Activated T-helper 17 cell treated with anti-CD3 and anti-CD28 coated beads, Interleukin-2, amount 50 U/mL, for 72 hours (primary cell): ENCODE data around the gene R3HCC1L. TPM values are rescaled to one million over a fixed set of nuclear protein-coding genes. Genes with fewer than 3 reads are reported as not detected.

Source experiments
- ATAC-seq: fragments of 150-1000 bp; cut with Tn5 transposase; replicated peaks from 2 replicates; pipeline ENCODE4 v1.10.0; 2021; ENCODE audit warnings: mild to moderate bottlenecking, moderate library complexity
- H3K27ac Mint-ChIP-seq: one replicate; pipeline ENCODE4 v1.8.0; 2022; ENCODE audit warnings: mixed read lengths
- H3K27me3 Mint-ChIP-seq: one replicate; pipeline ENCODE4 v1.8.0; 2022; ENCODE audit warnings: mixed read lengths
- H3K36me3 Mint-ChIP-seq: one replicate; pipeline ENCODE4 v1.8.0; 2022; ENCODE audit warnings: low read depth, mild to moderate bottlenecking, mixed read lengths
- H3K4me1 Mint-ChIP-seq: one replicate; pipeline ENCODE4 v1.8.0; 2022; ENCODE audit warnings: mixed read lengths
- H3K4me3 Mint-ChIP-seq: one replicate; pipeline ENCODE4 v1.8.0; 2022; ENCODE audit warnings: mild to moderate bottlenecking, mixed read lengths
- H3K9me3 Mint-ChIP-seq: one replicate; pipeline ENCODE4 v1.8.0; 2022; ENCODE audit warnings: mixed read lengths
- total RNA-seq, 2 donors: library from RNA; stranded (reverse); gene quantifications; one replicate each; pipeline ENCODE4 v1.2.3, GENCODE V29; 2022

R3HCC1L gene
- total RNA-seq, 2 donors from 2014 or later, result 21.6 to 23.7 TPM

- Mint-ChIP-seq H3K4me1 (no peaks in the 10 kb centered on the region), H3K36me3 (no peaks in the 10 kb centered on the region), H3K27me3 (peaks cover 28% of the 10 kb centered on the region), H3K9me3 (no peaks in the 10 kb centered on the region), H3K4me3 (peak overlapping the region; percentile 57), H3K27ac (no peak overlapping the region)
- ATAC-seq, result no peak
Measured at GRCh38 chr10:98269435-98269912, 135.0 kb downstream of the R3HCC1L start.

DNA sequence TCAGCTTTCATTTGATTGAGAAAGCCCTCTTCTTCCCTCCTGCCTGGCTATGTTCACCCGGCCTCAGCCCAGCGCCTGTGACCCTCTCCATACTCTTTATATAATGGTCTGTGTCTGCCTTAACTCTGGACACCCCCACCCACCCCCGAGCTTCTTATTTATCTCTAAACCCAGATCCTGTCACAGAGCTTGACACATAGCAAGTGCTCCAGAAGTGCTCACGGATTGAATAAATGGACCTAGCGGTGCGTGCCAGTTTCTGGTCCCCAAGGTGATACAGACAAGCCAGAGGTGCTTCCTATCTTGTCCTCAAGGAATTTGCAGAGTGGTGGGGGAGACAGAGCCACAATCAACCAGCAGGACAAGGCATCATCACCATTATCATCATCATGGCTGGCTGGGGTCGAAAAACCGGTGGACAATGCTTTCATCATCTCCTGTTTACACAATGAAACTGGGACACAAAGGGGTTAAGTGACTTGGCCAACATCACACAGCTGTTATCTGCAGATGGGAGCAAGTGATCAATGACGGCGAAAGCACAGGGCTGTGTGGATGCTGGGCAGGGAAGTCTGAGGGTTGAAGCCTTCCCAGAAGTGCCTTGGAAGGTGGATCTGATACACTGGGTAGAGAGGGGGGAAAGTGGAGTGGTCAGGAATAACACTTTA lies 135.8 kb downstream of the R3HCC1L start:
- H3K36me3 Mint-ChIP-seq, result no peaks in the 10 kb centered on the region
- H3K4me3 Mint-ChIP-seq, result no peak overlapping the region
- H3K27ac Mint-ChIP-seq, result no peak overlapping the region
- no peaks in the 10 kb centered on the region for H3K4me1 Mint-ChIP-seq
- H3K9me3 Mint-ChIP-seq, result no peaks in the 10 kb centered on the region
- ATAC-seq, result no peak
- H3K27me3 Mint-ChIP-seq, result peaks cover 29% of the 10 kb centered on the region

DNA sequence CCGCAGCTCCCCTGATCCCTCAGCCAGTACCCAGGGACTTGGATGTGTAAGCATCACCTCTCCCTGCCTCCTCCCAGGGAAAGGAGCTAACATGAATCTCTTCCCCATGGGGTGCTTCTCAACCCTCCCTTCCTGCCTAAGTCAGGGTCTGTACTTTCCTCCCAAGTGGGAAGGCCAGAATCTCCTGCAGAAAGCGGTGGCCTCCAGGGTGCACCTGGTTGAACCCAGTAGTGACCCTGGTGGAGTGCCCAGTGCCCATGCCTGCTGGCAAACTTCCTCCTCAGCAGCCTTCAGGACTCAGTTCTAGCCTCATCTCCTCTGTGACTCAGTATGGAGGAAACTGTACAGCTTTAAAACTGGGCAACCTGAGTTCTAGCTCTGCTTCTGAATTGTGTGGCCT lies 136.3 kb downstream of the R3HCC1L start:
- Mint-ChIP-seq H3K4me1 (no peaks in the 10 kb centered on the region), H3K27ac (no peak overlapping the region), H3K9me3 (no peaks in the 10 kb centered on the region), H3K36me3 (no peaks in the 10 kb centered on the region), H3K27me3 (peaks cover 28% of the 10 kb centered on the region), H3K4me3 (no peak overlapping the region)
- no peak for ATAC-seq

GRCh38 chr10:98272245-98272644 lies 137.8 kb downstream of the R3HCC1L start:
- Mint-ChIP-seq H3K36me3 (no peaks in the 10 kb centered on the region), H3K9me3 (no peaks in the 10 kb centered on the region), H3K4me1 (no peaks in the 10 kb centered on the region), H3K4me3 (no peak overlapping the region), H3K27me3 (peaks cover 19% of the 10 kb centered on the region), H3K27ac (no peak overlapping the region)
- ATAC-seq, result no peak

DNA sequence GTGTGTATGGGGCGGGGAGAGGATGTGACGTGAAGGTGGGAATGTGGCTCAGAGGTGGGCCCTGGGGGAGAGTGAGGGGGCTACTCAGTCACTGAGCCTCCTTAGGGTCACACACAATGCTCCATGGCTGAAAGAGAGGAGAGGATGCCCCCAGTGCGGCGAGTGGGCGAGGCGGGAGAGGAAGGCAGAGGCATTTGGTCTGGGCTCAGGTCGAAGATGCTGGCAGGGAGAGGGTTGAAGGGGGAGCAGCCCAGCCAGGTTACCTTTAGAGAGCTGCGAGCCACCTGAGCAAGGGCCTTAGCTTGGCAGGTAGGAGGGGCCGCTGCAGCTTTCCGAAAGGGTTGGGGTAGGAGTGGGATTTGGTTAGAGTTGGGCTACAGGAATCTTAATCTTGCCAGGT lies 138.2 kb downstream of the R3HCC1L start:
- H3K4me3 Mint-ChIP-seq, result no peak overlapping the region
- H3K27ac Mint-ChIP-seq, result no peak overlapping the region
- peaks cover 18% of the 10 kb centered on the region for H3K27me3 Mint-ChIP-seq
- no peaks in the 10 kb centered on the region for H3K36me3 Mint-ChIP-seq
- H3K4me1 Mint-ChIP-seq, result no peaks in the 10 kb centered on the region
- ATAC-seq, result no peak
- H3K9me3 Mint-ChIP-seq, result no peaks in the 10 kb centered on the region

- Mint-ChIP-seq H3K27me3 (peaks cover 16% of the 10 kb centered on the region), H3K36me3 (no peaks in the 10 kb centered on the region), H3K27ac (no peak overlapping the region), H3K4me3 (no peak overlapping the region), H3K9me3 (no peaks in the 10 kb centered on the region), H3K4me1 (no peaks in the 10 kb centered on the region)
- no peak for ATAC-seq
Measured at GRCh38 chr10:98273057-98273850, 138.8 kb downstream of the R3HCC1L start.

- H3K4me3 Mint-ChIP-seq, result no peak overlapping the region
- H3K9me3 Mint-ChIP-seq, result no peaks in the 10 kb centered on the region
- peaks cover 12% of the 10 kb centered on the region for H3K27me3 Mint-ChIP-seq
- no peak for ATAC-seq
- no peaks in the 10 kb centered on the region for H3K4me1 Mint-ChIP-seq
- no peaks in the 10 kb centered on the region for H3K36me3 Mint-ChIP-seq
- no peak overlapping the region for H3K27ac Mint-ChIP-seq
Measured at GRCh38 chr10:98274562-98274961, 140.1 kb downstream of the R3HCC1L start.

- Mint-ChIP-seq H3K4me3 (no peak overlapping the region), H3K27ac (no peak overlapping the region), H3K27me3 (peaks cover 14% of the 10 kb centered on the region), H3K4me1 (no peaks in the 10 kb centered on the region), H3K36me3 (no peaks in the 10 kb centered on the region), H3K9me3 (no peaks in the 10 kb centered on the region)
- no peak for ATAC-seq
Measured at GRCh38 chr10:98276311-98276710, 141.9 kb downstream of the R3HCC1L start.

DNA sequence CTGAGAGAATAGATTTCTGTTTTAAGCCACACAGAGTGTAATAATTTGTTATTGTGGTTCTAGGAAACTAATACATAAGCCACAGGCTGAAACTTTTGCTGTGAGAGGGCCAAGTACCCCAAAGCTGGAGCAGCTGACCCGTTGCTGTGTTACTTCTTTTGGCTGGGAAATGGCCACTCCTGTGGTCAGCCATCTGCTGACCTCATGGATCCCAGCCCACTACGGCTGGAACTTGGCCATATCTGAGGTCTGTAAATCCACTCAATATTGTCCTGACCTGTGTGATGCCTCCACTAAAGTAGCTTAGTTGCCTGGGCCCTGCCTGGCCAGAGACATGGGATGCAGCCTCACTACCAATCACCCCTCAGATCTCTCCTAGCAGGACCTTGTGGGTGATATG lies 151.0 kb downstream of the R3HCC1L start:
- Mint-ChIP-seq H3K4me1 (no peaks in the 10 kb centered on the region), H3K27ac (no peak overlapping the region), H3K9me3 (no peaks in the 10 kb centered on the region), H3K36me3 (no peaks in the 10 kb centered on the region), H3K27me3 (peaks cover 19% of the 10 kb centered on the region), H3K4me3 (no peak overlapping the region)
- no peak for ATAC-seq

DNA sequence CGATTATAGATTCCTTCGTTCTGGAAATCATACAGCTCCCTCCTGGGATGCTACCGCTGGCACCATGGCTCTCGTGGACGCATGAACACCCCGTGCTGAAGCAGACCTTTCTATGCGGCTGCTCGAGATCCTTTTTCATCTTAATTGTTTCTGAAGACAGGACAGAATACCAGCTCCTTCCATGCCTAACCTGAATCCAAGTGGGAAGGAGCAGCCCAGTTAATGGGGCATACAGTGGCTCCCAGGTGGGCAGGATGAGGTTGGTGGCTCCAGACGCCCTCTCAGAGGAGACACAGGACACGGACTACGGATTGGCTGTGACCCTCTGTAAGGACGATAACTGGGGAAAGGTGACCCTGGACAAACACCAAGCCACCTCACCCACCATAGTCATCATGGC lies 152.0 kb downstream of the R3HCC1L start:
- H3K27me3 Mint-ChIP-seq, result peaks cover 13% of the 10 kb centered on the region
- no peak for ATAC-seq

DNA sequence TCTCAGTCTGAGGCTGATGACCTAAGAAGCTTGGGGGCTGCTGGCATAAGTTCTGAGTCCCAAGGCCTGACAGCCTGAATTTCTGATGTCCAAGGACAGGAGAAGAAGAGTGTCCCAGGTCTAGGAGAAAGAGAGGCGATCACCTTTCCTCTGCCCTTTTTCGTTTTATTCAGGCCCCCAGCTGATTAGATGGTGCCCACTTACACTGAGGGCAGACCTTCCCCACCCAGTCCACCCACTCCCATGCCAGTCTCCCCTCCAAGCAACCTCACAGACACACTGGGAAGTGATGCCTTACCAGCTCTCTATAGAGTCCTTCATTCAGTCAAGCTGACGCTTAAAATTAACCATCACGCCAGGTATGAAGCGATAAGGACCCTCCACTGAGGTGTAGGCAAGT lies 152.9 kb downstream of the R3HCC1L start:
- Mint-ChIP-seq H3K27ac (no peak overlapping the region), H3K4me1 (no peaks in the 10 kb centered on the region), H3K4me3 (no peak overlapping the region), H3K9me3 (no peaks in the 10 kb centered on the region), H3K27me3 (peaks cover 9% of the 10 kb centered on the region), H3K36me3 (no peaks in the 10 kb centered on the region)
- ATAC-seq, result no peak

More for the DNA sequence above, 152.0 kb downstream of the R3HCC1L start:
- no peak overlapping the region for H3K27ac Mint-ChIP-seq
- no peaks in the 10 kb centered on the region for H3K9me3 Mint-ChIP-seq
- no peaks in the 10 kb centered on the region for H3K36me3 Mint-ChIP-seq
- H3K4me1 Mint-ChIP-seq, result no peaks in the 10 kb centered on the region
- no peak overlapping the region for H3K4me3 Mint-ChIP-seq

- Mint-ChIP-seq H3K9me3 (no peaks in the 10 kb centered on the region), H3K4me1 (no peaks in the 10 kb centered on the region), H3K4me3 (no peak overlapping the region), H3K27ac (no peak overlapping the region), H3K36me3 (no peaks in the 10 kb centered on the region), H3K27me3 (peaks cover 8% of the 10 kb centered on the region)
- ATAC-seq, result no peak
Measured at GRCh38 chr10:98289802-98290209, 155.3 kb downstream of the R3HCC1L start.

GRCh38 chr10:98292971-98293370 lies 158.5 kb downstream of the R3HCC1L start:
- no peaks in the 10 kb centered on the region for H3K9me3 Mint-ChIP-seq
- H3K4me1 Mint-ChIP-seq, result no peaks in the 10 kb centered on the region
- no peak for ATAC-seq
- H3K4me3 Mint-ChIP-seq, result no peak overlapping the region
- no peaks in the 10 kb centered on the region for H3K36me3 Mint-ChIP-seq
- H3K27ac Mint-ChIP-seq, result no peak overlapping the region
- peaks cover 19% of the 10 kb centered on the region for H3K27me3 Mint-ChIP-seq

DNA sequence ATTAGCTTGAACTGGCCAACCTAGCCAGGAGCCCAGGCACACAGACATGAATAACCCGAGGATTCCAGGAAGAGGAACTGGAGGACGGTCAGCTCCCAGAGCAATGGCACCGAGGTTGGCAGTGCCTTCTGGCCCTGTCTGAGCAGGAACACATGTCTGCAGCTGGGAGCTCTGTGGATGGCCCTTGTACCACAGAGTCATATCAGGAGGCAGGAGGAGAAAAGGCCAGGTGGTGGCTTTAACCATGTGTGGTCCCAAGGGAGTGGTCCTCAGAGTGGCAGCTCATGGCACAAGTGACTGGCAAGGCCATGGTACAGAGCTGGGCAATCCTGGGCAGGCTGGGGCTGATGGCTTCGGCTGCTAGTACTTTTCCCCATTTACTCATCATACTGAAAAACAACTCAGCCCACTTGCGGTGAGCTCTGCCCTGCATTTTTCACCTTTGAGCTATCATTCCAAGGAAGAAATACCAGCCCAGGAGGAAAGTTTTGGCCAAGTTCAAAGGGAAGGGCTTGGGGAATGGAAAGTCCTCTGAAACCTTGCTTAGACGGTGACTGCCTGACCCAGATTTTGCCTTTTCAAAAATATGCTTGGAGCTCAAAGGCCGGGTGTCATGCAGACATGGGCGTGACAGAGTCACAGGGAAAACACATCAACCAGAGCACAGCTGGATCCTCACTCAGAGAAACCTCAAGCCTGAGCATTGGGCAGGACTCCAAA lies 159.3 kb downstream of the R3HCC1L start:
- H3K27ac Mint-ChIP-seq, result no peak overlapping the region
- H3K36me3 Mint-ChIP-seq, result no peaks in the 10 kb centered on the region
- H3K4me1 Mint-ChIP-seq, result no peaks in the 10 kb centered on the region
- no peak for ATAC-seq
- peaks cover 25% of the 10 kb centered on the region for H3K27me3 Mint-ChIP-seq
- no peaks in the 10 kb centered on the region for H3K9me3 Mint-ChIP-seq
- no peak overlapping the region for H3K4me3 Mint-ChIP-seq

DNA sequence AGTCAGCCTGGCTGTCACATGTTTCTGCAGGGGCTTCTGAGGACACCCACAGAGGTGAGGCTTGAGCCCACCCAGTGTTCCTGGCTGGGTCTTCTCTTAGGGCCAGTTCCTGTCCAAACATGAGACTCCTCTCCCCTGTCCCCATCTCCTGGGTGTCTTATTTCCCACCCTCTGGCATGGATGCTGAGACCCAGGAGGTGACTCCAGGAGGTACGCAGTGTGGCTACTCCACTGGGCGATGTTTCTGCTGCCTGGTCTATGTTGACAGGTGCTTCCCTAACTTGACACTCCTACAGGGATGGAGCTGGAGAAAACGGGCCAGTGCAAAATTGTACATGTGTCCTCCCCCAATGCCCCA lies 159.8 kb downstream of the R3HCC1L start:
- H3K4me1 Mint-ChIP-seq, result no peaks in the 10 kb centered on the region
- no peaks in the 10 kb centered on the region for H3K9me3 Mint-ChIP-seq
- no peak for ATAC-seq
- H3K36me3 Mint-ChIP-seq, result no peaks in the 10 kb centered on the region
- no peak overlapping the region for H3K4me3 Mint-ChIP-seq
- H3K27me3 Mint-ChIP-seq, result peaks cover 25% of the 10 kb centered on the region
- H3K27ac Mint-ChIP-seq, result no peak overlapping the region
